ENCODE measurements around the gene BMP8A. TPM values are rescaled to one million over a fixed set of nuclear protein-coding genes. Genes with fewer than 3 reads are reported as not detected.
A peak's percentile ranks its signal among the peaks of the same experiment; 100 is the strongest.

The BMP8A gene
- total RNA-seq, 1 experiment from 2014 or later: not detected

- TF ChIP-seq CTCF (IDR thresholded peaks at IDR 0.05; ENCODE audit: unreplicated experiment): no peak
- intact Hi-C loops (cut with micrococcal nuclease): no loop called here
- CTCF ChIA-PET: interaction anchor here (1.2 kb wide), 1 partner anchor 61 kb away, joined by 3 read pairs; no protein-coding TSS in a partner anchor
- Mint-ChIP-seq H3K4me3 (ENCODE audit: unreplicated experiment) (no peak overlapping the region), H3K27me3 (ENCODE audit: insufficient read depth, unreplicated experiment) (no peaks in the 10 kb centered on the region), H3K27ac (ENCODE audit: low read depth, unreplicated experiment) (no peak overlapping the region), H3K36me3 (ENCODE audit: insufficient read depth, unreplicated experiment) (peaks cover 87% of the 10 kb centered on the region), H3K4me1 (ENCODE audit: insufficient read depth, unreplicated experiment) (no peaks in the 10 kb centered on the region), H3K9me3 (ENCODE audit: unreplicated experiment) (no peaks in the 10 kb centered on the region)
- POLR2A ChIA-PET: no interaction called here
- no TSS peak for BruUV-seq (replicated peaks)
- no peak for DNase-seq (ENCODE audit: unreplicated experiment)
These were observed 13.1 kb upstream of the BMP8A start for GRCh38 chr1:39478126-39478915.

- DNase-seq (ENCODE audit: unreplicated experiment): no peak
- intact Hi-C loops (cut with micrococcal nuclease): loop anchor here (10.0 kb wide), 1 partner anchor 174 kb away; no protein-coding TSS in a partner anchor
- Mint-ChIP-seq H3K4me1 (ENCODE audit: insufficient read depth, unreplicated experiment) (no peaks in the 10 kb centered on the region), H3K27me3 (ENCODE audit: insufficient read depth, unreplicated experiment) (no peaks in the 10 kb centered on the region), H3K9me3 (ENCODE audit: unreplicated experiment) (no peaks in the 10 kb centered on the region), H3K36me3 (ENCODE audit: insufficient read depth, unreplicated experiment) (peaks cover 92% of the 10 kb centered on the region), H3K27ac (ENCODE audit: low read depth, unreplicated experiment) (no peak overlapping the region), H3K4me3 (ENCODE audit: unreplicated experiment) (no peak overlapping the region)
- BruUV-seq (replicated peaks): no TSS peak
- ChIA-PET CTCF (interaction anchor here (0.7 to 1.1 kb wide), 2 partner anchors 57 to 200 kb away, joined by 3 read pairs; no protein-coding TSS in a partner anchor), POLR2A (interaction anchor here (1.0 kb wide), 1 partner anchor 9 kb away, joined by 3 read pairs; no protein-coding TSS in a partner anchor)
- no peak for TF ChIP-seq CTCF (IDR thresholded peaks at IDR 0.05; ENCODE audit: unreplicated experiment)
These were observed 10.1 kb upstream of the BMP8A start for GRCh38 chr1:39481289-39481688.

GRCh38 chr1:39483276-39483675, 8.2 kb upstream of the BMP8A start:
- no peak overlapping the region for H3K4me3 Mint-ChIP-seq (ENCODE audit: unreplicated experiment)
- H3K4me1 Mint-ChIP-seq (ENCODE audit: insufficient read depth, unreplicated experiment): no peaks in the 10 kb centered on the region
- intact Hi-C loops (cut with micrococcal nuclease): loop anchor here (10.0 kb wide), 1 partner anchor 172 kb away; no protein-coding TSS in a partner anchor
- peak overlapping the region; percentile 65 for H3K27ac Mint-ChIP-seq (ENCODE audit: low read depth, unreplicated experiment)
- no peak for TF ChIP-seq CTCF (IDR thresholded peaks at IDR 0.05; ENCODE audit: unreplicated experiment)
- no peak for DNase-seq (ENCODE audit: unreplicated experiment)
- no peaks in the 10 kb centered on the region for H3K9me3 Mint-ChIP-seq (ENCODE audit: unreplicated experiment)
- H3K36me3 Mint-ChIP-seq (ENCODE audit: insufficient read depth, unreplicated experiment): peaks cover 99% of the 10 kb centered on the region
- POLR2A ChIA-PET: no interaction called here
- BruUV-seq (replicated peaks): no TSS peak
- no peaks in the 10 kb centered on the region for H3K27me3 Mint-ChIP-seq (ENCODE audit: insufficient read depth, unreplicated experiment)
- CTCF ChIA-PET: no interaction called here

GRCh38 chr1:39484564-39484963, 6.9 kb upstream of the BMP8A start:
- no peak for DNase-seq (ENCODE audit: unreplicated experiment)
- intact Hi-C loops (cut with micrococcal nuclease): loop anchor here (10.0 kb wide), 1 partner anchor 170 kb away; no protein-coding TSS in a partner anchor
- no peak for TF ChIP-seq CTCF (IDR thresholded peaks at IDR 0.05; ENCODE audit: unreplicated experiment)
- Mint-ChIP-seq H3K36me3 (ENCODE audit: insufficient read depth, unreplicated experiment) (peaks cover 90% of the 10 kb centered on the region), H3K9me3 (ENCODE audit: unreplicated experiment) (no peaks in the 10 kb centered on the region), H3K4me1 (ENCODE audit: insufficient read depth, unreplicated experiment) (no peaks in the 10 kb centered on the region), H3K27ac (ENCODE audit: low read depth, unreplicated experiment) (no peak overlapping the region), H3K27me3 (ENCODE audit: insufficient read depth, unreplicated experiment) (no peaks in the 10 kb centered on the region), H3K4me3 (ENCODE audit: unreplicated experiment) (no peak overlapping the region)
- BruUV-seq (replicated peaks): no TSS peak
- ChIA-PET CTCF (no interaction called here), POLR2A (no interaction called here)
